Choroid plexus epithelial cell (primary cell): Measurements from ENCODE around the gene MVB12B.
A peak's percentile ranks its signal among the peaks of the same experiment; 100 is the strongest.

Experiments used
- DNase-seq: peaks from one replicate; pipeline ENCODE4 v3.0.0-alpha.2; 2010; ENCODE audit warnings: low read depth
- H3K4me3 ChIP-seq: 2 replicates; pipeline ENCODE4 v1.5.1; 2011; ENCODE audit warnings: low read depth, mild to moderate bottlenecking, control low read depth, low read length, moderate library complexity
- CTCF ChIP-seq: conservative IDR thresholded peaks from 2 replicates; pipeline ENCODE4 v1.5.1; 2011; ENCODE audit warnings: low read depth, mild to moderate bottlenecking, control low read depth, inconsistent platforms, low read length, moderate library complexity

MVB12B gene

GRCh38 chr9:126367139-126367538, 40.5 kb downstream of the MVB12B start:
- DNase-seq: no peak
- H3K4me3 ChIP-seq: no peak overlapping the region
- TF ChIP-seq CTCF: no peak

- no peak overlapping the region for H3K4me3 ChIP-seq
- no peak for TF ChIP-seq CTCF
- DNase-seq: no peak
These were observed 41.0 kb downstream of the MVB12B start for GRCh38 chr9:126367616-126368015.

GRCh38 chr9:126368020-126368419, 41.4 kb downstream of the MVB12B start:
- no peak overlapping the region for H3K4me3 ChIP-seq
- DNase-seq: no peak
- TF ChIP-seq CTCF: no peak

GRCh38 chr9:126371007-126371870, 44.6 kb downstream of the MVB12B start:
- DNase-seq: no peak
- TF ChIP-seq CTCF: no peak

GRCh38 chr9:126372716-126373115, 46.1 kb downstream of the MVB12B start:
- no peak for DNase-seq
- H3K4me3 ChIP-seq: no peak overlapping the region
- TF ChIP-seq CTCF: no peak

More at GRCh38 chr9:126371007-126371870, 44.6 kb downstream of the MVB12B start:
- no peak overlapping the region for H3K4me3 ChIP-seq

GRCh38 chr9:126373241-126373640, 46.6 kb downstream of the MVB12B start:
- peak; percentile 16 for DNase-seq
- no peak overlapping the region for H3K4me3 ChIP-seq
- no peak for TF ChIP-seq CTCF

GRCh38 chr9:126374366-126374781, 47.7 kb downstream of the MVB12B start:
- no peak for TF ChIP-seq CTCF
- H3K4me3 ChIP-seq: no peak overlapping the region
- DNase-seq: no peak
